Measurements from ENCODE around the gene NCKAP5.

Gene NCKAP5

GRCh38 chr2:132910432-132910831 is 657.8 kb downstream of the NCKAP5 start:
- Mint-ChIP-seq H3K27ac (ENCODE audit: low read depth) (no peak overlapping the region), H3K36me3 (ENCODE audit: insufficient read depth) (no peaks in the 10 kb centered on the region), H3K9me3 (peaks cover 8% of the 10 kb centered on the region), H3K27me3 (no peaks in the 10 kb centered on the region), H3K4me3 (no peak overlapping the region), H3K4me1 (no peaks in the 10 kb centered on the region)
- DNase-seq (ENCODE audit: low spot score in 2 of 2) (no peak), ATAC-seq (replicated peaks; ENCODE audit: extremely low read depth, poor library complexity, severe bottlenecking) (no peak)

GRCh38 chr2:132909427-132909826 is 658.8 kb downstream of the NCKAP5 start:
- H3K27me3 Mint-ChIP-seq, result no peaks in the 10 kb centered on the region
- no peaks in the 10 kb centered on the region for H3K4me1 Mint-ChIP-seq
- H3K9me3 Mint-ChIP-seq, result peaks cover 8% of the 10 kb centered on the region
- H3K27ac Mint-ChIP-seq (ENCODE audit: low read depth), result no peak overlapping the region
- H3K4me3 Mint-ChIP-seq, result no peak overlapping the region
- no peaks in the 10 kb centered on the region for H3K36me3 Mint-ChIP-seq (ENCODE audit: insufficient read depth)
- no peak for DNase-seq (ENCODE audit: low spot score in 2 of 2)
- ATAC-seq (replicated peaks; ENCODE audit: extremely low read depth, poor library complexity, severe bottlenecking), result no peak

- Mint-ChIP-seq H3K27ac (ENCODE audit: low read depth) (no peak overlapping the region), H3K4me3 (no peak overlapping the region), H3K9me3 (peaks cover 3% of the 10 kb centered on the region), H3K27me3 (no peaks in the 10 kb centered on the region), H3K36me3 (ENCODE audit: insufficient read depth) (no peaks in the 10 kb centered on the region), H3K4me1 (no peaks in the 10 kb centered on the region)
- ATAC-seq (replicated peaks; ENCODE audit: extremely low read depth, poor library complexity, severe bottlenecking) (no peak), DNase-seq (ENCODE audit: low spot score in 2 of 2) (no peak)
These were observed 664.0 kb downstream of the NCKAP5 start for GRCh38 chr2:132904142-132904842.

- peaks cover 12% of the 10 kb centered on the region for H3K9me3 Mint-ChIP-seq
- no peak overlapping the region for H3K4me3 Mint-ChIP-seq
- H3K36me3 Mint-ChIP-seq (ENCODE audit: insufficient read depth), result no peaks in the 10 kb centered on the region
- H3K27me3 Mint-ChIP-seq, result no peaks in the 10 kb centered on the region
- DNase-seq (ENCODE audit: low spot score in 2 of 2) (no peak), ATAC-seq (replicated peaks; ENCODE audit: extremely low read depth, poor library complexity, severe bottlenecking) (no peak)
- H3K4me1 Mint-ChIP-seq, result no peaks in the 10 kb centered on the region
- H3K27ac Mint-ChIP-seq (ENCODE audit: low read depth), result no peak overlapping the region
These were observed 665.6 kb downstream of the NCKAP5 start for GRCh38 chr2:132902626-132903025.

GRCh38 chr2:132901661-132902060 is 666.6 kb downstream of the NCKAP5 start:
- Mint-ChIP-seq H3K27me3 (no peaks in the 10 kb centered on the region), H3K36me3 (ENCODE audit: insufficient read depth) (no peaks in the 10 kb centered on the region), H3K9me3 (peaks cover 12% of the 10 kb centered on the region), H3K4me1 (no peaks in the 10 kb centered on the region), H3K4me3 (no peak overlapping the region), H3K27ac (ENCODE audit: low read depth) (no peak overlapping the region)
- DNase-seq (ENCODE audit: low spot score in 2 of 2) (no peak), ATAC-seq (replicated peaks; ENCODE audit: extremely low read depth, poor library complexity, severe bottlenecking) (no peak)

- ATAC-seq (replicated peaks; ENCODE audit: extremely low read depth, poor library complexity, severe bottlenecking) (no peak), DNase-seq (ENCODE audit: low spot score in 2 of 2) (no peak)
- H3K4me1 Mint-ChIP-seq, result no peaks in the 10 kb centered on the region
- peaks cover 13% of the 10 kb centered on the region for H3K9me3 Mint-ChIP-seq
- H3K27ac Mint-ChIP-seq (ENCODE audit: low read depth), result no peak overlapping the region
- no peak overlapping the region for H3K4me3 Mint-ChIP-seq
- no peaks in the 10 kb centered on the region for H3K36me3 Mint-ChIP-seq (ENCODE audit: insufficient read depth)
- no peaks in the 10 kb centered on the region for H3K27me3 Mint-ChIP-seq
These were observed 671.2 kb downstream of the NCKAP5 start for GRCh38 chr2:132897111-132897510.

GRCh38 chr2:132896073-132896472 is 672.2 kb downstream of the NCKAP5 start:
- Mint-ChIP-seq H3K4me3 (no peak overlapping the region), H3K36me3 (ENCODE audit: insufficient read depth) (no peaks in the 10 kb centered on the region), H3K27ac (ENCODE audit: low read depth) (no peak overlapping the region), H3K4me1 (no peaks in the 10 kb centered on the region), H3K9me3 (peaks cover 13% of the 10 kb centered on the region), H3K27me3 (no peaks in the 10 kb centered on the region)
- no peak for ATAC-seq (replicated peaks; ENCODE audit: extremely low read depth, poor library complexity, severe bottlenecking)
- DNase-seq (ENCODE audit: low spot score in 2 of 2), result no peak

GRCh38 chr2:132891498-132891897 is 676.8 kb downstream of the NCKAP5 start:
- no peak for ATAC-seq (replicated peaks; ENCODE audit: extremely low read depth, poor library complexity, severe bottlenecking)
- no peak overlapping the region for H3K4me3 Mint-ChIP-seq
- DNase-seq (ENCODE audit: low spot score in 2 of 2), result no peak
- H3K9me3 Mint-ChIP-seq, result peaks cover 11% of the 10 kb centered on the region
- H3K27me3 Mint-ChIP-seq, result no peaks in the 10 kb centered on the region
- H3K27ac Mint-ChIP-seq (ENCODE audit: low read depth), result no peak overlapping the region
- no peaks in the 10 kb centered on the region for H3K4me1 Mint-ChIP-seq
- H3K36me3 Mint-ChIP-seq (ENCODE audit: insufficient read depth), result no peaks in the 10 kb centered on the region

- Mint-ChIP-seq H3K27me3 (no peaks in the 10 kb centered on the region), H3K9me3 (peaks cover 25% of the 10 kb centered on the region), H3K4me3 (no peak overlapping the region), H3K4me1 (no peaks in the 10 kb centered on the region), H3K36me3 (ENCODE audit: insufficient read depth) (no peaks in the 10 kb centered on the region), H3K27ac (ENCODE audit: low read depth) (no peak overlapping the region)
- DNase-seq (ENCODE audit: low spot score in 2 of 2), result no peak
- no peak for ATAC-seq (replicated peaks; ENCODE audit: extremely low read depth, poor library complexity, severe bottlenecking)
These were observed 681.7 kb downstream of the NCKAP5 start for GRCh38 chr2:132886574-132886973.

- no peaks in the 10 kb centered on the region for H3K36me3 Mint-ChIP-seq (ENCODE audit: insufficient read depth)
- H3K9me3 Mint-ChIP-seq, result peaks cover 30% of the 10 kb centered on the region
- H3K4me1 Mint-ChIP-seq, result no peaks in the 10 kb centered on the region
- H3K27me3 Mint-ChIP-seq, result no peaks in the 10 kb centered on the region
- ATAC-seq (replicated peaks; ENCODE audit: extremely low read depth, poor library complexity, severe bottlenecking) (no peak), DNase-seq (ENCODE audit: low spot score in 2 of 2) (no peak)
- no peak overlapping the region for H3K27ac Mint-ChIP-seq (ENCODE audit: low read depth)
- H3K4me3 Mint-ChIP-seq, result no peak overlapping the region
These were observed 683.6 kb downstream of the NCKAP5 start for GRCh38 chr2:132884705-132885104.

- peaks cover 30% of the 10 kb centered on the region for H3K9me3 Mint-ChIP-seq
- H3K27ac Mint-ChIP-seq (ENCODE audit: low read depth), result no peak overlapping the region
- H3K36me3 Mint-ChIP-seq (ENCODE audit: insufficient read depth), result no peaks in the 10 kb centered on the region
- DNase-seq (ENCODE audit: low spot score in 2 of 2), result no peak
- no peaks in the 10 kb centered on the region for H3K4me1 Mint-ChIP-seq
- no peak for ATAC-seq (replicated peaks; ENCODE audit: extremely low read depth, poor library complexity, severe bottlenecking)
- no peak overlapping the region for H3K4me3 Mint-ChIP-seq
- H3K27me3 Mint-ChIP-seq, result no peaks in the 10 kb centered on the region
These were observed 684.0 kb downstream of the NCKAP5 start for GRCh38 chr2:132884292-132884691.

GRCh38 chr2:132883430-132883829 is 684.8 kb downstream of the NCKAP5 start:
- no peak for ATAC-seq (replicated peaks; ENCODE audit: extremely low read depth, poor library complexity, severe bottlenecking)
- DNase-seq (ENCODE audit: low spot score in 2 of 2), result no peak
- Mint-ChIP-seq H3K4me1 (no peaks in the 10 kb centered on the region), H3K36me3 (ENCODE audit: insufficient read depth) (no peaks in the 10 kb centered on the region), H3K27me3 (no peaks in the 10 kb centered on the region), H3K4me3 (no peak overlapping the region), H3K9me3 (peaks cover 30% of the 10 kb centered on the region), H3K27ac (ENCODE audit: low read depth) (no peak overlapping the region)

GRCh38 chr2:132881546-132881945 is 686.7 kb downstream of the NCKAP5 start:
- ATAC-seq (replicated peaks; ENCODE audit: extremely low read depth, poor library complexity, severe bottlenecking) (no peak), DNase-seq (ENCODE audit: low spot score in 2 of 2) (no peak)
- Mint-ChIP-seq H3K27me3 (no peaks in the 10 kb centered on the region), H3K4me3 (no peak overlapping the region), H3K9me3 (peaks cover 29% of the 10 kb centered on the region), H3K27ac (ENCODE audit: low read depth) (no peak overlapping the region), H3K4me1 (no peaks in the 10 kb centered on the region), H3K36me3 (ENCODE audit: insufficient read depth) (no peaks in the 10 kb centered on the region)
